HG03280 (cell line): ENCODE data around the gene CCNI.
"Not testable (repeated sequence)": the region's sequence is repeated elsewhere in the genome, so short reads cannot be mapped to it uniquely, and the experiment has no call there.

Source experiments
- ATAC-seq: cut with Tn5 transposase; IDR thresholded peaks from one replicate; pipeline ENCODE4 v1.9.1; 2021; ENCODE audit warnings: mild to moderate bottlenecking, moderate library complexity; ENCODE audit not compliant: unreplicated experiment

The CCNI gene

GRCh38 chr4:77075869-77076799 is at the start of gene CCNI:
TSS of gene CCNI (minus strand) at chr4:77075989. CDS start at chr4:77066362, 9,627 bp downstream.
- ATAC-seq, result peak; percentile 64

- no peak for ATAC-seq
Observed at GRCh38 chr4:77124576-77124975, 48.8 kb upstream of the CCNI start.

- ATAC-seq, result no peak
Observed at GRCh38 chr4:77123411-77123810, 47.6 kb upstream of the CCNI start.

- no peak for ATAC-seq
Observed at GRCh38 chr4:77122656-77123055, 46.9 kb upstream of the CCNI start.

GRCh38 chr4:77121736-77122240 is 46.0 kb upstream of the CCNI start:
- ATAC-seq, result no peak

GRCh38 chr4:77120886-77121508 is 45.2 kb upstream of the CCNI start:
- no peak for ATAC-seq

GRCh38 chr4:77117721-77118120 is 41.9 kb upstream of the CCNI start:
- no peak for ATAC-seq

- no peak for ATAC-seq
Observed at GRCh38 chr4:77113069-77113468, 37.3 kb upstream of the CCNI start.

GRCh38 chr4:77110730-77111129 is 34.9 kb upstream of the CCNI start:
- ATAC-seq, result no peak

- no peak for ATAC-seq
Observed at GRCh38 chr4:77104791-77105540, 29.2 kb upstream of the CCNI start.

- no peak for ATAC-seq
Observed at GRCh38 chr4:77104388-77104787, 28.6 kb upstream of the CCNI start.

- ATAC-seq, result no peak
Observed at GRCh38 chr4:77100234-77100633, 24.4 kb upstream of the CCNI start.

- no peak for ATAC-seq
Observed at GRCh38 chr4:77097611-77098010, 21.8 kb upstream of the CCNI start.

- peak; percentile 99 for ATAC-seq
Observed at GRCh38 chr4:77095101-77095821, 19.5 kb upstream of the CCNI start.

- ATAC-seq, result no peak
Observed at GRCh38 chr4:77094496-77094895, 18.7 kb upstream of the CCNI start.

GRCh38 chr4:77093401-77093800 is 17.6 kb upstream of the CCNI start:
- ATAC-seq, result no peak

- no peak for ATAC-seq
Observed at GRCh38 chr4:77092975-77093374, 17.2 kb upstream of the CCNI start.

- no peak for ATAC-seq
Observed at GRCh38 chr4:77089866-77090265, 14.1 kb upstream of the CCNI start.

- not testable (repeated sequence) for ATAC-seq
Observed at GRCh38 chr4:77087027-77087426, 11.2 kb upstream of the CCNI start.

GRCh38 chr4:77084019-77084639 is 8.3 kb upstream of the CCNI start:
- no peak for ATAC-seq
